HCT116 (cell line): ENCODE data around the gene ZNF286A. TPM values are rescaled to one million over a fixed set of nuclear protein-coding genes. Genes with fewer than 3 reads are reported as not detected.

Source experiments
- ATAC-seq: fragments of 200-7000 bp; cut with Tn5 transposase; 2 replicates; pipeline ENCODE4 v1.9.1; 2020; ENCODE audit warnings: mild to moderate bottlenecking, moderate library complexity
- BruUV-seq: library from RNA; stranded (reverse); fragments of 400-500 nt; replicated peaks from 2 replicates; lab custom pipeline; 2021; lab: Mats Ljungman, UMichigan
- CTCF ChIA-PET: fragments of 300-600 bp; sonication (Branson Sonifier 250); formaldehyde crosslinking; loops from one replicate; lab custom pipeline; 2021; ENCODE audit warnings: antibody characterized with exemption; lab: Charles Lee
- POLR2A ChIA-PET: fragments of 300-600, 350-600 bp; sonication (Branson Sonifier 250); formaldehyde crosslinking; loops from one replicate; lab custom pipeline; 2021; ENCODE audit warnings: antibody characterized with exemption; lab: Charles Lee
- RAD21 ChIA-PET, 2 experiments: fragments of 300-600 bp; sonication (Branson Sonifier 250); formaldehyde crosslinking; loops; one replicate each; lab custom pipeline; 2023; ENCODE audit warnings: low total read pairs in 2 of 2; ENCODE audit not compliant: uncharacterized antibody in 2 of 2, unreplicated experiment in 2 of 2, low non-redundant PET in 1 of 2; lab: Charles Lee
- DNase-seq: peaks from one replicate; pipeline ENCODE4 v3.0.0-alpha.2; 2010; ENCODE audit warnings: low read depth, low spot score
- H2AFZ ChIP-seq: fragments of 200-600 bp; shearing (Covaris generic), sonication (generic); 2 replicates; pipeline ENCODE4 v1.6.1; 2017; ENCODE audit warnings: low read depth, mixed run types, mixed read lengths, antibody characterized with exemption, low read length; ENCODE audit not compliant: poor library complexity, severe bottlenecking
- H3K27ac ChIP-seq: 2 replicates; pipeline ENCODE4 v1.5.1; 2012; ENCODE audit warnings: low read depth, low read length
- H3K27me3 ChIP-seq: fragments of 200-600 bp; sonication (generic); 2 replicates; pipeline ENCODE4 v1.6.1; 2016; ENCODE audit warnings: mixed run types, low read length, mixed read lengths; ENCODE audit not compliant: insufficient read depth
- H3K36me3 ChIP-seq, 2 experiments: fragments of 200-500 bp in 1 of 2; fragments of 200-600 bp in 1 of 2; sonication (Bioruptor generic) in 1 of 2; sonication (generic) in 1 of 2; 2 replicates each; pipeline versions ENCODE4 v1.5.1 to v1.6.1; 2014 to 2016; ENCODE audit warnings: low read length in 2 of 2, inconsistent platforms in 1 of 2, mixed read lengths in 1 of 2, mixed run types in 1 of 2; ENCODE audit not compliant: insufficient read depth in 2 of 2, control insufficient read depth in 1 of 2
- H3K4me1 ChIP-seq, 2 experiments: fragments of 200-600 bp in 1 of 2; sonication (generic) in 1 of 2; 2 replicates each; pipeline versions ENCODE4 v1.5.1 to v1.6.1; 2012 to 2017; ENCODE audit warnings: low read length in 2 of 2, inconsistent platforms in 1 of 2, mild to moderate bottlenecking in 1 of 2, mixed read lengths in 1 of 2, mixed run types in 1 of 2, moderate library complexity in 1 of 2; ENCODE audit not compliant: insufficient read depth in 2 of 2, control insufficient read depth in 1 of 2
- H3K4me2 ChIP-seq: fragments of 200-600 bp; sonication (generic); 2 replicates; pipeline ENCODE4 v1.6.1; 2017; ENCODE audit warnings: mixed run types, low read length, mixed read lengths
- H3K4me3 ChIP-seq, 2 experiments: fragments of 200-600 bp in 1 of 2; sonication (generic) in 1 of 2; replicated peaks in 1 of 2; 2 replicates each; pipeline ENCODE4 v1.5.1; 2011 to 2016; ENCODE audit warnings: low read length in 2 of 2, control low read depth in 1 of 2, low read depth in 1 of 2, mild to moderate bottlenecking in 1 of 2, mixed read lengths in 1 of 2, mixed run types in 1 of 2
- H3K79me2 ChIP-seq: fragments of 200-600 bp; sonication (generic); 2 replicates; pipeline ENCODE4 v1.6.1; 2017; ENCODE audit warnings: mild to moderate bottlenecking, mixed run types, low read length, moderate library complexity, mixed read lengths; ENCODE audit not compliant: insufficient read depth
- H3K9ac ChIP-seq: fragments of 200-600 bp; sonication (generic); 2 replicates; pipeline ENCODE4 v1.6.1; 2016; ENCODE audit warnings: low read length, mixed read lengths
- H3K9me2 ChIP-seq: fragments of 200-600 bp; sonication (generic), shearing (Covaris generic); 2 replicates; pipeline ENCODE4 v1.6.1; 2017; ENCODE audit warnings: mixed run types, mild to moderate bottlenecking, moderate library complexity; ENCODE audit not compliant: insufficient read depth
- H3K9me3 ChIP-seq, 2 experiments: fragments of 200-500 bp in 1 of 2; fragments of 200-600 bp in 1 of 2; sonication (Bioruptor generic) in 1 of 2; sonication (generic) in 1 of 2; 2 replicates each; pipeline ENCODE4 v1.6.1; 2014 to 2017; ENCODE audit warnings: low read length in 2 of 2, mixed read lengths in 2 of 2, inconsistent platforms in 1 of 2, low read depth in 1 of 2, mild to moderate bottlenecking in 1 of 2, mixed run types in 1 of 2, moderate library complexity in 1 of 2; ENCODE audit not compliant: control insufficient read depth in 1 of 2, insufficient read depth in 1 of 2
- H4K20me1 ChIP-seq: fragments of 200-600 bp; sonication (generic), shearing (Covaris generic); 2 replicates; pipeline ENCODE4 v1.6.1; 2017; ENCODE audit warnings: mixed run types, mild to moderate bottlenecking, moderate library complexity; ENCODE audit not compliant: insufficient read depth
- ATF3 ChIP-seq: IDR thresholded peaks from 2 replicates; pipeline ENCODE4 v1.6.1; 2012
- CBX3 ChIP-seq: IDR thresholded peaks from 2 replicates; pipeline ENCODE4 v1.6.1; 2012; ENCODE audit warnings: low read depth
- CEBPB ChIP-seq: IDR thresholded peaks from 2 replicates; pipeline ENCODE4 v1.6.1; 2012; ENCODE audit warnings: low read depth
- CTCF ChIP-seq, 3 experiments: fragments of 200-600 bp in 1 of 3; sonication (generic) in 1 of 3; IDR thresholded peaks in 2 of 3; conservative IDR thresholded peaks in 1 of 3; 2 replicates each; pipeline ENCODE4 v1.5.1; 2012 to 2017; ENCODE audit warnings: low read depth in 2 of 3, low read length in 2 of 3, antibody characterized with exemption in 1 of 3, borderline replicate concordance in 1 of 3, control low read depth in 1 of 3, mild to moderate bottlenecking in 1 of 3, mixed read lengths in 1 of 3, mixed run types in 1 of 3, moderate library complexity in 1 of 3; ENCODE audit not compliant: insufficient read depth in 1 of 3
- EGR1 ChIP-seq: IDR thresholded peaks from 2 replicates; pipeline ENCODE4 v1.6.1; 2012; ENCODE audit warnings: low read depth
- ELF1 ChIP-seq: IDR thresholded peaks from 2 replicates; pipeline ENCODE4 v1.6.1; 2012; ENCODE audit warnings: low read depth, borderline replicate concordance
- EZH2phosphoT487 ChIP-seq: fragments of 200-600 bp; IDR thresholded peaks from 2 replicates; pipeline ENCODE4 v1.6.1; 2018; ENCODE audit warnings: antibody characterized with exemption, borderline replicate concordance
- FOSL1 ChIP-seq: IDR thresholded peaks from 2 replicates; pipeline ENCODE4 v1.6.1; 2012; ENCODE audit warnings: low read depth
- POLR2AphosphoS5 ChIP-seq: IDR thresholded peaks from 2 replicates; pipeline ENCODE4 v1.6.1; 2011; ENCODE audit warnings: mild to moderate bottlenecking, low read depth, low read length, moderate library complexity
- SP1 ChIP-seq: IDR thresholded peaks from 2 replicates; pipeline ENCODE4 v1.6.1; 2012; ENCODE audit warnings: low read depth
- SRF ChIP-seq: IDR thresholded peaks from 2 replicates; pipeline ENCODE4 v1.6.1; 2012; ENCODE audit warnings: low read depth
- YY1 ChIP-seq: IDR thresholded peaks from 2 replicates; pipeline ENCODE4 v1.6.1; 2011; ENCODE audit warnings: low read length, low read depth, moderate library complexity, mild to moderate bottlenecking; ENCODE audit not compliant: insufficient replicate concordance; ENCODE audit errors: extremely low read depth
- ZFX ChIP-seq: fragments of 450-650 bp; IDR thresholded peaks from 2 replicates; pipeline ENCODE4 v1.6.1; 2017
- ZNF274 ChIP-seq: fragments of 200-500 bp; sonication (Bioruptor generic); IDR thresholded peaks from 2 replicates; pipeline ENCODE4 v1.6.1; 2014; ENCODE audit warnings: mild to moderate bottlenecking, low read depth, low read length, inconsistent platforms
- intact Hi-C: fragments of 100-400 bp; cut with micrococcal nuclease; formaldehyde crosslinking; loops from 2 replicates; pipeline ENCODE4 v1.10.0; 2022
- total RNA-seq: library from RNA; stranded (reverse); gene quantifications from one replicate; pipeline ENCODE4 v1.2.1, GENCODE V29; 2021; ENCODE audit not compliant: unreplicated experiment
- TF ChIP-seq, protein P1 (sequence below): IDR thresholded peaks from 2 replicates; pipeline ENCODE4 v1.6.1; 2012; ENCODE audit warnings: low read depth

ZNF286A gene
- total RNA-seq, 1 experiment from 2014 or later: 37.0 TPM

DNA sequence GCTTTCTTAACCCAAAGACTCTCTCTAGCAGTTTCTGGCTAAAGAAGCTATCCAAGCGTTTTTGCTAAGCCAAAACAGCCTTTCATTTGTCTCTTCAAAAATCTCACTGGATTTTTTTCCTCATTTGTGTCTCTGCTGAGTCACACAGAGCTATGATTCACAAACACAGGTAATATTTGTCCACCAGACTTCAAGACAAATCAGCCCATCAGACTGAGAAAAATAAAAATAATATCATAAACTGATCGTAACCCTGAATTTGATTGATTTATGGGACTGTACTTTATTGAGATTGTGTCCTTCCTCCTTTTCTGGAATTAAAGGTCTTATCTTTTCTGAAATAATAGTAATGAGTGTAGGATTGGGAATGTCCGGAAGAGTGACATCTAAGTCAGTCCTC is 41.3 kb upstream of the ZNF286A start:
- peak; percentile 41 for ATAC-seq
- Histone ChIP-seq H3K27ac (peak overlapping the region; percentile 89; the same call in 1 of the 2 replicates), H3K4me1 (peaks cover 56 to 79% of the 10 kb centered on the region in 2 experiments), H2AFZ (no peak overlapping the region), H3K4me2 (peak overlapping the region; percentile 64), H3K4me3 (peak overlapping the region in 1 of 2 experiments; percentile 24; a peak in 2 of 4 replicates), H3K9me3 (no peaks in the 10 kb centered on the region), H3K27me3 (no peaks in the 10 kb centered on the region), H3K79me2 (no peaks in the 10 kb centered on the region), H3K9me2 (no peaks in the 10 kb centered on the region), H4K20me1 (no peaks in the 10 kb centered on the region), H3K9ac (peak overlapping the region; percentile 42), H3K36me3 (peaks cover 1 to 2% of the 10 kb centered on the region in 2 experiments; a peak in 2 of 4 replicates)
- POLR2A ChIA-PET: no interaction called here
- CTCF ChIA-PET: no interaction called here
- DNase-seq: no peak
- no peak for TF ChIP-seq ZFX
- TF ChIP-seq FOSL1: peak; percentile 53; the same call in 1 of the 2 replicates
- TF ChIP-seq EZH2phosphoT487: no peak
- no peak for TF ChIP-seq EGR1
- no peak for TF ChIP-seq ELF1
- TF ChIP-seq SP1: peak; percentile 14; the same call in 1 of the 2 replicates
- no peak for TF ChIP-seq CEBPB
- no TSS peak for BruUV-seq
- RAD21 ChIA-PET: no interaction called here
- intact Hi-C loops: no loop called here

DNA sequence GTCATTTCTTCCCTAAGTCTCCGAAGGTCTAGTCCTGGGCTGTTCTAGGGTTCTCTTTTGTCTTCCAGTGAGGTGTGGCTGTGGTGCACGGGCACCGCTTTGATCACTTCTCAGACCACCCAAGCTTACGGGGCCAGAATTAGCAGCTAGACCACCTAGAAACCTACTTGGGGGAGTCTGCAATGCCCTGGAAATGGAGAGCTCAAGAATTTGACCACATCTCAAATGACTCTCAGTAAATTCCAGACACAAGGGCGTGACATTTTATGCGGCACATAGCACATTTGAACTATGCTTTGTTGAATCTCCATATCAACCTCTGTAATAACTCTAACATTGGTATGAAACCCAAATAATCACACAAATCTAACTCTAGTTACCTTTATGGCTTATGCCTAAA is 40.3 kb upstream of the ZNF286A start:
- 0 out of 4 replicates have a peak overlapping the region, but pooled peaks of 1 of the 2 experiments have one; percentile 1 for H3K4me3 ChIP-seq
- ChIA-PET POLR2A (no interaction called here), CTCF (no interaction called here), RAD21 (no interaction called here)
- intact Hi-C loops: no loop called here
- H3K4me2 ChIP-seq: peak overlapping the region; percentile 64
- no peaks in the 10 kb centered on the region for H3K79me2 ChIP-seq
- peak; percentile 24 for ATAC-seq
- no peak for DNase-seq
- peak overlapping the region; percentile 89; the same call in 1 of the 2 replicates for H3K27ac ChIP-seq
- H3K9me3 ChIP-seq: no peaks in the 10 kb centered on the region
- no peaks in the 10 kb centered on the region for H3K9me2 ChIP-seq
- H4K20me1 ChIP-seq: no peaks in the 10 kb centered on the region
- H2AFZ ChIP-seq: no peak overlapping the region
- H3K27me3 ChIP-seq: no peaks in the 10 kb centered on the region
- BruUV-seq: no TSS peak
- H3K4me1 ChIP-seq: peaks cover 56 to 82% of the 10 kb centered on the region in 2 experiments
- H3K36me3 ChIP-seq: peaks cover 2 to 7% of the 10 kb centered on the region in 2 experiments; a peak in 2 of 4 replicates
- H3K9ac ChIP-seq: peak overlapping the region; percentile 42
- TF ChIP-seq YY1: no peak
- TF ChIP-seq CBX3: no peak
- no peak for TF ChIP-seq ATF3
- TF ChIP-seq ZNF274: no peak
- no peak for TF ChIP-seq CTCF (IDR thresholded peaks at IDR 0.05 in 2 of 3, conservative IDR thresholded peaks at IDR 0.05 in 1 of 3; ENCODE audit: borderline replicate concordance in 1 of 3, insufficient read depth in 1 of 3, low read depth in 2 of 3, low read length in 2 of 3)
- no peak for TF ChIP-seq ELF1
- TF ChIP-seq ZFX: no peak
- TF ChIP-seq EZH2phosphoT487: no peak
- no peak for TF ChIP-seq CEBPB
- TF ChIP-seq EGR1: no peak
- TF ChIP-seq, protein P1, sequence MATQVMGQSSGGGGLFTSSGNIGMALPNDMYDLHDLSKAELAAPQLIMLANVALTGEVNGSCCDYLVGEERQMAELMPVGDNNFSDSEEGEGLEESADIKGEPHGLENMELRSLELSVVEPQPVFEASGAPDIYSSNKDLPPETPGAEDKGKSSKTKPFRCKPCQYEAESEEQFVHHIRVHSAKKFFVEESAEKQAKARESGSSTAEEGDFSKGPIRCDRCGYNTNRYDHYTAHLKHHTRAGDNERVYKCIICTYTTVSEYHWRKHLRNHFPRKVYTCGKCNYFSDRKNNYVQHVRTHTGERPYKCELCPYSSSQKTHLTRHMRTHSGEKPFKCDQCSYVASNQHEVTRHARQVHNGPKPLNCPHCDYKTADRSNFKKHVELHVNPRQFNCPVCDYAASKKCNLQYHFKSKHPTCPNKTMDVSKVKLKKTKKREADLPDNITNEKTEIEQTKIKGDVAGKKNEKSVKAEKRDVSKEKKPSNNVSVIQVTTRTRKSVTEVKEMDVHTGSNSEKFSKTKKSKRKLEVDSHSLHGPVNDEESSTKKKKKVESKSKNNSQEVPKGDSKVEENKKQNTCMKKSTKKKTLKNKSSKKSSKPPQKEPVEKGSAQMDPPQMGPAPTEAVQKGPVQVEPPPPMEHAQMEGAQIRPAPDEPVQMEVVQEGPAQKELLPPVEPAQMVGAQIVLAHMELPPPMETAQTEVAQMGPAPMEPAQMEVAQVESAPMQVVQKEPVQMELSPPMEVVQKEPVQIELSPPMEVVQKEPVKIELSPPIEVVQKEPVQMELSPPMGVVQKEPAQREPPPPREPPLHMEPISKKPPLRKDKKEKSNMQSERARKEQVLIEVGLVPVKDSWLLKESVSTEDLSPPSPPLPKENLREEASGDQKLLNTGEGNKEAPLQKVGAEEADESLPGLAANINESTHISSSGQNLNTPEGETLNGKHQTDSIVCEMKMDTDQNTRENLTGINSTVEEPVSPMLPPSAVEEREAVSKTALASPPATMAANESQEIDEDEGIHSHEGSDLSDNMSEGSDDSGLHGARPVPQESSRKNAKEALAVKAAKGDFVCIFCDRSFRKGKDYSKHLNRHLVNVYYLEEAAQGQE: no peak
- no peak for TF ChIP-seq FOSL1
- TF ChIP-seq SRF: no peak
- no peak for TF ChIP-seq POLR2AphosphoS5
